Measurements from ENCODE around the gene ADGRA1.

GRCh38 chr10:133060022-133060421 lies 27.7 kb upstream of the ADGRA1 start:
- TF ChIP-seq CTCF (IDR thresholded peaks at IDR 0.05) (no peak), EP300 (IDR thresholded peaks at IDR 0.05) (no peak), POLR2AphosphoS5 (IDR thresholded peaks at IDR 0.05) (no peak)
